ENCODE measurements around the gene ACTR6.

DNA sequence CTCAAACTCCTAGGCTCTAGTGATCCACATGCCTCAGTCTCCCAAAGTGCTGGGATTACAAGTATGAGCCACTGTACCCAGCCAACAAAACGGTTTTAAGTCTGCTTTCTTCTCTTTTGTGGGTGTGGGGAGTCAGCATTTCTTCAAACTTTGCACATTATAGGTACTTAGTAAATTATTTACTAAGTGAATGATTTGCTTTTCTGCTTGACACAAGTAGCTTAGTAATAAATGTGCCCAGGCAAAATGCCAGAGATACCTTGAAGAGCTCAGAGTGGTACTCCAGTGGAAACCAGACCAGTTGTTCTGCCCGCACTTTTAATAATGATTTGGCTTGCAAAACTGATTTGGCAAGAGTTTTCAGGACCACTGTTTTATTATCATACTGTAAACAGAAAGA is 51.3 kb downstream of the ACTR6 start:
- TF ChIP-seq, protein P1, sequence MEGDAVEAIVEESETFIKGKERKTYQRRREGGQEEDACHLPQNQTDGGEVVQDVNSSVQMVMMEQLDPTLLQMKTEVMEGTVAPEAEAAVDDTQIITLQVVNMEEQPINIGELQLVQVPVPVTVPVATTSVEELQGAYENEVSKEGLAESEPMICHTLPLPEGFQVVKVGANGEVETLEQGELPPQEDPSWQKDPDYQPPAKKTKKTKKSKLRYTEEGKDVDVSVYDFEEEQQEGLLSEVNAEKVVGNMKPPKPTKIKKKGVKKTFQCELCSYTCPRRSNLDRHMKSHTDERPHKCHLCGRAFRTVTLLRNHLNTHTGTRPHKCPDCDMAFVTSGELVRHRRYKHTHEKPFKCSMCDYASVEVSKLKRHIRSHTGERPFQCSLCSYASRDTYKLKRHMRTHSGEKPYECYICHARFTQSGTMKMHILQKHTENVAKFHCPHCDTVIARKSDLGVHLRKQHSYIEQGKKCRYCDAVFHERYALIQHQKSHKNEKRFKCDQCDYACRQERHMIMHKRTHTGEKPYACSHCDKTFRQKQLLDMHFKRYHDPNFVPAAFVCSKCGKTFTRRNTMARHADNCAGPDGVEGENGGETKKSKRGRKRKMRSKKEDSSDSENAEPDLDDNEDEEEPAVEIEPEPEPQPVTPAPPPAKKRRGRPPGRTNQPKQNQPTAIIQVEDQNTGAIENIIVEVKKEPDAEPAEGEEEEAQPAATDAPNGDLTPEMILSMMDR (conservative IDR thresholded peaks at IDR 0.05): no peak
- TF ChIP-seq EZH2 (IDR thresholded peaks at IDR 0.05; ENCODE audit: low read depth): no peak
